ENCODE data around the gene TEX51.

The TEX51 gene

DNA sequence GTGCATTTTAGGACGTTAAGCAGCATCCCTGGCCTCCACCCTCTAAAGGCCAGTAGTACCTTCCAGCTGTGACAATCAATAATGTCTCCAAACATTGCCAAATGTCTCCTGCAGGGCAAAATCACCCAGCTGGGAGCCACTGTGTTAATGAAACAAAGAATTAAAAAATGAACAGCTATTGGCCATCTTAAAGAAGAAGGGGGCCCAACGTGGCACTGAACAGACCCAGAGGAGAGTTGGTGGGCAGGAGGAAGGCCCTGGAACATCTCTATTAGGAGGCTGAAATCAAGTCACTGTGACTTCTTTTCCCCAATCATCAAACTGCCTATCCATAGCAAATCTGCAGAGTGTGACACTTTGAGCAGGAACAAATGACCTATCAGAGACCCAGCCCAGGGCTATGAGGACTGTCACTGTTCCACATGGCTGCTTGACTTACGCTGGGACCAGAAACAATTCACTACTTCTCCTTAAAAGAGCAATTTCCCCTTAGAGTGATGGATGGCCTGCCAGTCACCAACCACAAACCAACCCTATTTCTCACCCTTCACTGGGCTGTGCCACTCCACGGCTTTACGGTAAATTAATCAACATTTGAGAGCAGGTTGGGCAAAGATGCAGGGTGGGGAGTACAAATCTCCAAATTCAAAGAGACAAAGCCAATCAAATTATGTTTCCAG lies 35.2 kb upstream of the TEX51 start:
- H3K4me3 ChIP-seq (ENCODE audit: low read length) = no peak overlapping the region
- TF ChIP-seq ZNF274 (IDR thresholded peaks at IDR 0.05; ENCODE audit: low read depth, low read length) = no peak

DNA sequence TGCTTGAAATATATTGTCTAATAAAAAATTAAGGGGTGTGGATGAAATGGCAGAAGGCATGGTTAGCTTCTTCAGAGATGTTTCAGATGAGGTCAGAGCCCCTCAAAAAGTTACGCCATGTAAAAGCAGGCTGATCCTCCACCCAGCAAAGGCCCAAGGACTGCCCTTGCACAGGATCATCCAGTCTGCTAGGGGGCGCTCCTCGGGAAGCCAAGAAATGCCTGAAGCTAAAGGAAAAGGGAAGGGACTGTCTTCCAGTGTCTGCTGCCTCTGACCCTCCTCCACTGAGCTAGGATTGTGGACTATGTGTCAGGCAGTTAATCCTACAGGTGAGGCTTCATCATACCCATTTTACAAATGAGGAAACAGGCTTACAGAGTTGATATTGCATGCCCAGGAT lies 33.8 kb upstream of the TEX51 start:
- no peak overlapping the region for H3K4me3 ChIP-seq (ENCODE audit: low read length)
- no peak for TF ChIP-seq ZNF274 (IDR thresholded peaks at IDR 0.05; ENCODE audit: low read depth, low read length)

DNA sequence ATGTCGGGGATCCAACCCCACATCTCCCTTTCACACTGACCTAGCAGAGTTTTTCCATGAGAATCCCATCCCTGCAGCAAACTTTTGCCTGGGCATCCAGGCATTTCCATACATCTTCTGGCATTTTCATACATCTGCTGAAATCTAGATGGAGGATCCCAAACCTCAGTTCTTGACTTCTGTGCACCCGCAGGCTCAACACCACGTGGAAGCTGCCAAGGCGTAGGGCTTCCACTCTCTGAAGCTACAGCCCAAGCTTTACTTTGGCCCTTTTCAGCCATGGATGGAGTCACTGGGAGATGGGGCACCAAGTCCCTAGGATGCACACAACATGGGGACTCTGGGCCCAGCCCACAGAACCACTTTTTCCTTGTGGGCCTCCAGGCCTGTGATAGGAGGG lies 32.2 kb upstream of the TEX51 start:
- no peak overlapping the region for H3K4me3 ChIP-seq (ENCODE audit: low read length)
- TF ChIP-seq ZNF274 (IDR thresholded peaks at IDR 0.05; ENCODE audit: low read depth, low read length) = no peak

DNA sequence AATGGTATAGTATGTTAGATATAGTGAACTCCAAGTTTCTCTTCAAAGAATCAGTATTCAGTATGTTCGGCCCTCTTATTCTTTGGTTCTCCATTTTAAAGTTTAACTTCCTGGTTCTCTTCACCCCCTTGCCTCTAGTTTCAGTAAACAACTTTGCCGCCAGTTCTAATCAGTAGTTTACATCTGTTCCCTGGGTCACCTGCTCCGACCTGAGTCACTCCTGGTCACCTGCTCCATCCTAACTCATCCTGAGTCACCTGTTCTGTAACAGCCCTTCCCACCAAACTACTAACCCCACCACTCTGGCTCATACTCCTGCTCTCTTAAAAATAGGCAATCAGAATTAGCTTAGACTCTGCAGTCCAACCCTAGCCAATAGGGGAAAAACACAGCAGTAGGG lies 23.7 kb upstream of the TEX51 start:
- no peak for TF ChIP-seq ZNF274 (IDR thresholded peaks at IDR 0.05; ENCODE audit: low read depth, low read length)
- H3K4me3 ChIP-seq (ENCODE audit: low read length) = no peak overlapping the region

DNA sequence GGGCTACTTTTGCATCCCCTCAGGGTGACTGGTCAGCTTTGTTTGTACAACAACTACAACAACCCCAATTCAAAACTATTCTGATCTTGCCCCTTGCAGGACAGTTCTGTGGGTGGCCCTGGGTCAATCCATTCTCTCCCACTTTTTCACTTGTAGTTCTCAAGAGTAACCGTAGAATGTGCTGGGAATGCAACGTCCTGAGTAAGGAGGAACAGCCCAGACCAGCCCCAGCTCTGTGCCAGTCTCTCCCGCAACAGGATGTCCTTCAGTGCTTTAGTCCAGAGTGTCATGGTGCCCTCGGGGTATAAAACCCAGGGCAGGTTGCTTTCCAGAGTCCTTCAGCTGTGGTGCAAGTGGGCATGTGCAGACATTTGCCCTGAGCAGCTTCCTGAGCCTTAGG lies 22.1 kb upstream of the TEX51 start:
- H3K4me3 ChIP-seq (ENCODE audit: low read length) = no peak overlapping the region
- TF ChIP-seq ZNF274 (IDR thresholded peaks at IDR 0.05; ENCODE audit: low read depth, low read length) = no peak

DNA sequence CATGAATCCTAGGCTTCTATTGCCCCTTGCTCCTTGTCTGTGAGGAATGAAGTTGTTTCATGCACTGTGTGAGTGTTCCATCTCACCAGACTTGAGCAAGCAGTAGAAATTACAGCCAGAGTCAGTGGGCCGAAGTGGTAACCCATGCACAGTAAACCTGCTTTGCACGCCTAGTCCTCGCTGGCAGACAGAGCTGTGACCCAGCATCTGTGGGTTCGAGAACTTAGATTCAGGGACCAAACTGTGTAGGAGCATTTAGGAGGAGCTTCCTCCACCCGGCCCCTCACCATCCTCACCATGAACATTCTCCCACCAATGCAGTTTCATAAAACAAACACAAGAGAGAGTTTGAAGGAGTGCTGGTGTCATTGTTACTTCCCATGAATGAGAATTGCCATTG lies 21.6 kb upstream of the TEX51 start:
- no peak for TF ChIP-seq ZNF274 (IDR thresholded peaks at IDR 0.05; ENCODE audit: low read depth, low read length)
- no peak overlapping the region for H3K4me3 ChIP-seq (ENCODE audit: low read length)

DNA sequence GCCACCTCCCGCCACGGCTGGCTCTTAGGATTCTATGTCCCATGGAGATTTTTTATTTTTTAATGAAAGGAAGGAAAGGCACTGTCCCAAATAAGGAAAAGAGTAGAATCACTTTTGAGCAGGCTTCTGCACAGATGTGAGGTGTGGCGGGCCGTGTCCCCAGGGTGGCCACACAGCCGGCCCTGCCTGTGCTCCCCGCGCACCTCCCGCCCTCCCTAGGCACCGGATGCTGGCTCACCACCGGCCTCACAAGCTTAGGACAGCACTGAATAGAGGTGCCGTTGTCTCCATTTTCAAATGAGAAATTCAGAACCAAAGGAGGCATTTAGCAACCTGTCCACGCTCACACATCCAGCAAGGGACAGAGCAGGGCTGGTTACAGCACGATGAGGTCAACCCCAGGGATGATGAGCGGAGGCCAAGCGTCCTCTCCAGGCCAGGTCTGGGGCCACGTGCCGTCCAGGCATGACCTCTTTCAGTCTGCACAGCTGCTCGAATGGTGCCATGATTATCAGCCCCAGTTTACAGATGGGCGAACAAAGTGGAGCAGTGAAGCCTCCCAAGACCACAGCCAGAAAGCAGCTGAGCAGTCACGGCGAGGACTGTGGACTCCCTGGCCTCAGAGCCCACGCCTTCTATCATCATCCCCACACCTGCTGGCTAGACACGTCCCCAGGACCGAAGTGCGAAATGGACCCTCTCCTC lies 20.7 kb upstream of the TEX51 start:
- no peak for TF ChIP-seq ZNF274 (IDR thresholded peaks at IDR 0.05; ENCODE audit: low read depth, low read length)
- H3K4me3 ChIP-seq (ENCODE audit: low read length) = no peak overlapping the region

DNA sequence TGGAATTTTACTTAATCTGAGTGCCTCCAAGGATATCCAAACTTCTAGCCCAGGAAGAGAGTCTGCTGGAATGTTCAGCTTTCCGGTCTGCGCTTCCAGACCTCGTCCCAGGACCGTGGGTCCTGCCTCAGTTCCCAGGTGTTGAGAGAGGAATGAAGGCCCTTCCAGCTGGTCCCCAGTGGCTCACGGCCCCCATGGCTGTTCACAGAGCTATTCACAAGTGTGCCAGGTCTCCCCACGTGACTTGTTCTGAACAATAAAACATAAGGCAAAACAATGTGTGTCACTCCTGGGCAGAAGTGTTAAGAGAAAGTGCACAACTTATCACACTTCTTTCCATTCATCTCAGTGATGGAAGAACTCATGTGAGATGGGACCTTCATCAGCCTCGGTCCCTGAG lies 20.1 kb upstream of the TEX51 start:
- no peak for TF ChIP-seq ZNF274 (IDR thresholded peaks at IDR 0.05; ENCODE audit: low read depth, low read length)
- no peak overlapping the region for H3K4me3 ChIP-seq (ENCODE audit: low read length)

DNA sequence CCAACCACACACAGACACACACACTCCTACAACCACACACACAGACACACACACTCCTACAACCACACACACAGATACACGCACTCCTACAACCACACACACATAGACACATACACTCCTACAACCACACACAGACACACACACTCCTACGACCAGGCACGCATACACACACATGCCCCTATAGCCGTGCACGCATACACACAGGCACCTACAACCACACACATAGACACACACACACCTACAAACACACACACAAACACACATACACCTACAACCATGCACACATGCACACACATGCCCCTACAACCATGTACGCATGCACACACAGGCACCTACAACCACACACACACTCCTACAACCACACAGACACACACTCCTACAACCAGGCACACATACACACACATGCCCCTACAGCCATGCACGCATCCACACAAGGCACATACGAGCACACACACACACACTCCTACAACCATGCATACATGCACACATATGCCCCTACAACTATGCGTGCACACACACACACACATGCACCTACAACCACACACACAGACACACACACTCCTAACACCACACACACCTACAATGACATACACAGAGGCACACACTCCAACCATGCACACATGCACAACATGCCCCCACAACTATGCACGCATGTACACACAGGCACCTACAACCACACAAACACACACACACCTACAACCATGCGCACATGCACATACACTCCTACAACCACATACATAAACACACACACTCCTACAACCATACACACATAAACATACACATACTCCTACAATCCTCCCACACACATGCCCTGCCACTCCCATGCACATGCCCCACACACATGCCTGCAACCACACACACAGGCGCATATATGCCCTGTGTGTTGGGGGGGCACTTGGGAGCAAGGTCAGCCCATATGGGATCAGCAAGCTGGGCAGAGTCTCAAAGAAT lies 19.1 kb upstream of the TEX51 start:
- no peak overlapping the region for H3K4me3 ChIP-seq (ENCODE audit: low read length)
- no peak for TF ChIP-seq ZNF274 (IDR thresholded peaks at IDR 0.05; ENCODE audit: low read depth, low read length)

DNA sequence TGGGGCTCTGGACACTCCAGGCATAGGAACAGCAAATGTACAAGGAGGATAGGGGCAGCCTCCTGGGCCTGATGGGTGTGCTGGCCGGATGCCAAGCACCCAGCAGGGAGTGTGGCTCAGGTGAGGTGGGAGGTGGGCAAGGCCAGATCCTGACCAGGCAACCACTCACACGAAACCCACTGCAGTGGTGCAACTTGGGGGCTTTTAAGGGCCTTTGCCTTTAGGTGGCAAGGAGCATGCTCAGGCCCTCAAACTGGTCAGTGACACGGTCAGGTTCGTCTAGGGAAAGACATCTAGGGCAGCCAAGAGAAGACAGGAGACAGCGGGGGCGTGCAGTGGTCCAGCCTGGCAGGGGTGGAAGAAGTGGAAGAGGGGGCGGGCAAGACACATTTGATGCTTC lies 18.4 kb upstream of the TEX51 start:
- TF ChIP-seq ZNF274 (IDR thresholded peaks at IDR 0.05; ENCODE audit: low read depth, low read length) = no peak
- no peak overlapping the region for H3K4me3 ChIP-seq (ENCODE audit: low read length)

DNA sequence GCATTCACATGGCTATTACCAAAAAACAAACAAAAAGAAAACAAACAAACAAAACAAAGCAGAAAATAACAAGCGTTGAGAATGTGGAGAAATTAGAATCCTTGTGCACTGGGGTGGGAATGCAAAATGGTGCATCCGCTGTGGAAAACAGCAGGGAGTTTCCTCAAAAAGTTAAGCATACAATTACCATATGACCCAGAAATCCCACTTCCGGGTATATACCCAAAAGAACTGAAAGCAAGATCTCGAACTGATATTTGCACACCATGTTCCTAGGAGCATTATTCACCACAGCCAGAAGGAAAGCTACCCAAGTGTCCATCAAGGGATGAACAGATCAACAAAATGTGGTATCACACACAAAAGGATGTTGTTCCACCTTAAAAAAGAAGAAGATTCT lies 17.9 kb upstream of the TEX51 start:
- no peak for TF ChIP-seq ZNF274 (IDR thresholded peaks at IDR 0.05; ENCODE audit: low read depth, low read length)
- no peak overlapping the region for H3K4me3 ChIP-seq (ENCODE audit: low read length)

DNA sequence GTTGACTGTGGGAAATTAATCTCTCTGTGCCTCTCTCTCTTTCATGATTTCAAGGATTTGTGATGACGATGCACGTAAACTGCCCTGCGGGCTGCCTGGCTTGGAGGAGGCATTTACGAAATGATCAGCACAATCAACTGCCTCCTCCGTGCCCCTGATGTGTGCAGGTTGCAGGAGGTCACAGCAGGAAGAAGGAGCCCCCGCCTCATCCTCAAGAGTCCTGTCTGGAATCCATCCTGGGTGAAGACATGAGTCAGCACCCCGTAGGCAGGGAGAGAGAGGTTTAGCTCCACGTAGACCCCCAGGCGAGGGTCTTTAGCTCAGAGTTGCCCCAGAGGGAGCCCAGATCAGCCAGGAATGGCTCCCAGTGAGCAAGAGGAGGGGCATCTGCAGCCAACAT lies 17.1 kb upstream of the TEX51 start:
- TF ChIP-seq ZNF274 (IDR thresholded peaks at IDR 0.05; ENCODE audit: low read depth, low read length) = no peak
- H3K4me3 ChIP-seq (ENCODE audit: low read length) = no peak overlapping the region

DNA sequence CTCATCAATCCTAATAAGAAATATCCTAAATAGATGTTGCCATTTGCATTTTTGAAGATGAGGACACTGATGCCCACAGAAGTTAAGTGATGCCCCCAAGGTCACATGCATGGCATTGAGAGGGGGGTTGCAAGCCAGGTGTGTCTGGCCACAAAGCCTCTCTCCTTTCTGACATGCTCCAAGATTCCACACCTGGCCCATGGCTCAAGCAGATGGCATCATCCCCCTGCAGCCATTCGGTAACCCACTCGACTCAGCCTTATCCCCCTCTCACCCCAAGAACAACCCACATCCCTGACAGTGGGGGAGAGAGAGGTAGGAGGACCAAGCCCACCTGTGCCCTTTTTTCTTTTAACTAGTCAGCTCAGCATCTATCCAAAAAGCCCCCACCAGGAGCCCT lies 16.5 kb upstream of the TEX51 start:
- TF ChIP-seq ZNF274 (IDR thresholded peaks at IDR 0.05; ENCODE audit: low read depth, low read length) = no peak
- H3K4me3 ChIP-seq (ENCODE audit: low read length) = no peak overlapping the region

DNA sequence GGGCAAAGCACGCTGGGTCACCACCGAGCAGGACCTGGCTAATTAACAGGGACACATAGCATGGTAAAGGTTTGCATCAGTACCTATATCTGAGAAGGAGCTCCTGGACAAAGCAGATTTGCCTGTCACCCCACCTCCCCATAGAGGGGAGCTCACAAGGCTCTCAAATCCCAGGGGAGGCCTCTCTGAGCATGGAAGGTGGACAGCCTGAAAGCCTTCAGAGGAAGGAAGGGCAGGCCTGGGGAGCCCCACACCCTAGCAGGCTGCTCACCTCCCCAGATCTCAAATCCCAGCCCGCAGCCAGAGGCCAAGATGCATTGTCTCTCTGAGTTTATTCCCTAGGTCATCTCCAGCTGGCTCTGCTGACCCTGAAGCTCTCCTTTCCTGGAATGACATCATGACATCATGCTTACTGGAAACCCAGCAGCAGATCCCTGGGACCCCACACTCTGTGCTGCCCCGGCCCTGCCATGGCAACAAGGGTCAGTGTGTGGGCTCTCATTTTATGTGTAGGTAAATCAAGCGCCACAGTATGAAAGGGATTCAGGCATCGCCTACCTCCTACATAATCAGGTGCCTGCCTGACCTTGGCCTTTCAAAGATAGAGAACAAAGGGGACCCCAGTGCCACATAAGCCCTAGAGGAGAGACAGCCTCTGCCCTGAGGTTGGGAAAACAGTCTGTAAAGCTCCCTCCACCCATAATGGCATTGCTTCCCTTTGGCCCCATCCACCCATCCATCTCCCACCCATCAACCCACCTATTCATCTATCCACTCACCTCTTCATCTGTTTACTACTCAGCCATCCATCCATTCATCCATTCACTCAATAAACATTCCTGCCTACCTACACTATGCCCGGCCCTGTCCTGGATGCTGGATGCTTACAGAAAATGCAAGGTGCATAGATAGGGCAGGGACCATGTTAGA lies 15.7 kb upstream of the TEX51 start:
- TF ChIP-seq ZNF274 (IDR thresholded peaks at IDR 0.05; ENCODE audit: low read depth, low read length) = no peak
- no peak overlapping the region for H3K4me3 ChIP-seq (ENCODE audit: low read length)
